Transverse colon (tissue), 3 donors: ENCODE results near the gene ADIPOR2.

ENCODE experiments used
- POLR2A ChIP-seq: fragments of 450-650 bp; IDR thresholded peaks from one replicate; pipeline ENCODE4 v1.6.1; 2016; ENCODE audit warnings: antibody characterized with exemption, mild to moderate bottlenecking, moderate library complexity
- POLR2AphosphoS5 ChIP-seq, 3 donors: sonication (generic); formaldehyde crosslinking; IDR thresholded peaks; one replicate each; pipeline ENCODE4 v1.6.1; 2016; ENCODE audit warnings: antibody characterized with exemption in 3 of 3

DNA sequence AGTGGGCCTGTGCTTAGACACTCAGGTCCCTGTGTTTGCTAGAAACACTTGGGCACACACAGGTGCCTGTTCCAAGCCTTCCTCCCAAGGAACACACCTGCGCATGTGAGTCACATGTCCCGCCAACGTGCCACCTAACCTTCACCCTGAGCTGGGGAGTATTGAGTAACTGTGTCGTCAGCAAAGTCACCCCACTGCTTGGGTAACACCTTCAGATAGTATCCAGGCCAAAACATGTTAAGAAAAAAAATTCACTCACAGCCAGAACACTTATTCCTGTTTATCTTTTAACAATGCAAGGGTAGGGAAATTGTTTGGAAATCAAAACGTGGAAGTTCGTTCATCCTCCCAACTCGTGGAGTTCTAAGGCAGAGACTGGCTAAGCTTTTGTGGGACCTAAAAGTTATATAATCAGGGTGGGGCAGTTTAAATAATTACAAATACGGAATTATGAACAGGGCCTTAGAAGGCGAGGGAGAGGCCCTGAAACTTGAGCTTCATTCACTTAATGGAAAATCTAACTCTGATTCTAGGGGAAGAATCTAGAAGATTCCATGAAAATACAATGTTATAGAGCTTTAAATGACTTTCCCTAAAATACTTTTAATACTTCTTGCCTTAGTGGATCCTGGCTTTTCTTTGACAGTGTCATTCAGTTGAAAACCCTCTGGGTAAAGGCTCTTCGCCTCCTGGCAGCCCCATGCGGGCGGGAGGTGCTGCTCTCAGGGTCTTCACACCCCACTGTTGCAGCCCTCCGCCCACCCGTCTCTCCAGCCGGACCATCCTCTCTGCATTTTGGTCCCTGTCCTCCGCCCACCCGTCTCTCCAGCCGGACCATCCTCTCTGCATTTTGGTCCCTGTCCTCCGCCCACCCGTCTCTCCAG lies 30.3 kb upstream of the ADIPOR2 start:
- peak; percentile 16 to 77 (median 72) for TF ChIP-seq POLR2AphosphoS5 (IDR thresholded peaks at IDR 0.05)
- TF ChIP-seq POLR2A, result peak; percentile 11
